Karpas-422 (cell line): ENCODE results near the gene ADCY10. TPM values are rescaled to one million over a fixed set of nuclear protein-coding genes. Genes with fewer than 3 reads are reported as not detected.

Experiments
- DNase-seq: peaks from one replicate; pipeline ENCODE4 v3.0.0-alpha.2; 2015
- H2AFZ ChIP-seq: fragments of 200-600 bp; sonication (generic); 2 replicates; pipeline ENCODE4 v1.6.1; 2014; ENCODE audit warnings: antibody characterized with exemption, low read length, mixed read lengths
- H3K27ac ChIP-seq: fragments of 200-600 bp; sonication (generic); 2 replicates; pipeline ENCODE4 v1.5.1; 2014; ENCODE audit warnings: mild to moderate bottlenecking, low read length, moderate library complexity
- H3K27me3 ChIP-seq: fragments of 200-600 bp; sonication (generic); 2 replicates; pipeline ENCODE4 v1.6.1; 2014; ENCODE audit warnings: low read length, mixed read lengths
- H3K36me3 ChIP-seq: fragments of 200-600 bp; sonication (generic); 2 replicates; pipeline ENCODE4 v1.6.1; 2014; ENCODE audit warnings: low read length, mixed read lengths; ENCODE audit not compliant: insufficient read depth
- H3K4me1 ChIP-seq: fragments of 200-600 bp; sonication (generic); 2 replicates; pipeline ENCODE4 v1.6.1; 2014; ENCODE audit warnings: mild to moderate bottlenecking, low read length, mixed read lengths
- H3K4me2 ChIP-seq: fragments of 200-600 bp; sonication (generic); 2 replicates; pipeline ENCODE4 v1.6.1; 2014; ENCODE audit warnings: low read length, low read depth, mild to moderate bottlenecking; ENCODE audit not compliant: poor library complexity, severe bottlenecking
- H3K4me3 ChIP-seq: fragments of 200-600 bp; sonication (generic); 2 replicates; pipeline ENCODE4 v1.5.1; 2014; ENCODE audit warnings: mild to moderate bottlenecking, antibody characterized with exemption, low read length, mixed read lengths
- H3K79me2 ChIP-seq: fragments of 200-600 bp; sonication (generic); 2 replicates; pipeline ENCODE4 v1.6.1; 2014; ENCODE audit warnings: mild to moderate bottlenecking, low read length, mixed read lengths
- H3K9ac ChIP-seq: fragments of 200-600 bp; sonication (generic); 2 replicates; pipeline ENCODE4 v1.6.0; 2014; ENCODE audit warnings: low read length
- H3K9me2 ChIP-seq: fragments of 200-600 bp; sonication (generic), shearing (Covaris generic); replicated peaks from 2 replicates; pipeline ENCODE4 v1.6.0; 2014; ENCODE audit warnings: mild to moderate bottlenecking, low read length, moderate library complexity; ENCODE audit not compliant: insufficient read depth
- H3K9me3 ChIP-seq: fragments of 300-700, 200-600 bp; sonication (generic); 2 replicates; pipeline ENCODE4 v1.6.1; 2014; ENCODE audit warnings: low read length, mixed read lengths
- H4K20me1 ChIP-seq: fragments of 200-600 bp; sonication (generic); 2 replicates; pipeline ENCODE4 v1.6.1; 2014; ENCODE audit warnings: mild to moderate bottlenecking, antibody characterized with exemption, low read length, low read depth; ENCODE audit not compliant: insufficient read depth
- total RNA-seq: library from RNA; depleted of rRNA; stranded (reverse); fragments of >200 nt; shearing (Covaris generic); gene quantifications from 2 replicates; pipeline ENCODE4 v1.2.3, GENCODE V29; 2014; ENCODE audit warnings: low replicate concordance; rRNA removed

Gene ADCY10
- 0.14 TPM in 1 of 2 replicates, not detected in the other for total RNA-seq

GRCh38 chr1:167913895-167914496 lies at the start of gene ADCY10:
ADCY10 (minus strand) TSS chr1:167914134; CDS start chr1:167905140, 8,994 bp downstream.
- no peak within 1 kb of the TSS for H3K4me3 ChIP-seq
- no peaks in the 10 kb centered on the region for H3K79me2 ChIP-seq
- H3K4me1 ChIP-seq: no peaks in the 10 kb centered on the region
- H3K9ac ChIP-seq: no peak within 1 kb of the TSS
- H3K27ac ChIP-seq: no peak within 1 kb of the TSS
- no peaks in the 10 kb centered on the region; the same call in 1 of the 2 replicates for H3K9me3 ChIP-seq
- no peak within 1 kb of the TSS for H3K4me2 ChIP-seq
- no peak for DNase-seq
- no peaks in the 10 kb centered on the region for H3K9me2 ChIP-seq
- H4K20me1 ChIP-seq: no peaks in the 10 kb centered on the region
- no peak within 1 kb of the TSS for H2AFZ ChIP-seq
- H3K36me3 ChIP-seq: peaks cover 12% of the 10 kb centered on the region; the same call in 1 of the 2 replicates
- H3K27me3 ChIP-seq: no peaks in the 10 kb centered on the region

- Histone ChIP-seq H3K27me3 (no peaks in the 10 kb centered on the region), H3K4me2 (no peak overlapping the region), H2AFZ (no peak overlapping the region), H4K20me1 (no peaks in the 10 kb centered on the region), H3K27ac (no peak overlapping the region), H3K79me2 (peaks cover 92% of the 10 kb centered on the region), H3K4me1 (no peaks in the 10 kb centered on the region), H3K9me2 (no peaks in the 10 kb centered on the region), H3K9ac (no peak overlapping the region), H3K36me3 (peaks cover 29% of the 10 kb centered on the region), H3K4me3 (no peak overlapping the region), H3K9me3 (no peaks in the 10 kb centered on the region)
- no peak for DNase-seq
Observed at GRCh38 chr1:167957710-167958109, 43.8 kb upstream of the ADCY10 start.

- H3K4me3 ChIP-seq: no peak overlapping the region
- H3K4me1 ChIP-seq: no peaks in the 10 kb centered on the region
- no peaks in the 10 kb centered on the region for H3K9me2 ChIP-seq
- no peaks in the 10 kb centered on the region for H3K9me3 ChIP-seq
- H3K27me3 ChIP-seq: no peaks in the 10 kb centered on the region
- H2AFZ ChIP-seq: no peak overlapping the region
- H3K79me2 ChIP-seq: peaks cover 88% of the 10 kb centered on the region
- H3K36me3 ChIP-seq: peaks cover 35% of the 10 kb centered on the region
- no peaks in the 10 kb centered on the region for H4K20me1 ChIP-seq
- H3K27ac ChIP-seq: no peak overlapping the region
- DNase-seq: no peak
- H3K9ac ChIP-seq: no peak overlapping the region
- H3K4me2 ChIP-seq: no peak overlapping the region
Observed at GRCh38 chr1:167955915-167956314, 42.0 kb upstream of the ADCY10 start.

GRCh38 chr1:167950569-167950968 lies 36.6 kb upstream of the ADCY10 start:
- H4K20me1 ChIP-seq: no peaks in the 10 kb centered on the region
- peaks cover 6% of the 10 kb centered on the region for H3K4me1 ChIP-seq
- no peak overlapping the region for H3K9ac ChIP-seq
- no peak overlapping the region for H3K4me3 ChIP-seq
- H3K27ac ChIP-seq: no peak overlapping the region
- H3K79me2 ChIP-seq: peaks cover 88% of the 10 kb centered on the region
- H3K36me3 ChIP-seq: peaks cover 28% of the 10 kb centered on the region
- no peak overlapping the region for H2AFZ ChIP-seq
- no peaks in the 10 kb centered on the region for H3K27me3 ChIP-seq
- no peaks in the 10 kb centered on the region for H3K9me2 ChIP-seq
- no peak for DNase-seq
- H3K4me2 ChIP-seq: no peak overlapping the region
- H3K9me3 ChIP-seq: no peaks in the 10 kb centered on the region

GRCh38 chr1:167949785-167950184 lies 35.9 kb upstream of the ADCY10 start:
- peaks cover 88% of the 10 kb centered on the region for H3K79me2 ChIP-seq
- no peak overlapping the region for H3K4me3 ChIP-seq
- H3K9me2 ChIP-seq: no peaks in the 10 kb centered on the region
- no peak overlapping the region for H3K27ac ChIP-seq
- no peak overlapping the region for H3K9ac ChIP-seq
- H3K27me3 ChIP-seq: no peaks in the 10 kb centered on the region
- DNase-seq: no peak
- peaks cover 22% of the 10 kb centered on the region for H3K36me3 ChIP-seq
- no peaks in the 10 kb centered on the region for H3K9me3 ChIP-seq
- no peak overlapping the region for H2AFZ ChIP-seq
- H4K20me1 ChIP-seq: no peaks in the 10 kb centered on the region
- H3K4me2 ChIP-seq: no peak overlapping the region
- peaks cover 6% of the 10 kb centered on the region for H3K4me1 ChIP-seq

GRCh38 chr1:167947733-167948132 lies 33.8 kb upstream of the ADCY10 start:
- H3K27ac ChIP-seq: no peak overlapping the region

GRCh38 chr1:167943541-167943940 lies 29.6 kb upstream of the ADCY10 start:
- Histone ChIP-seq H3K4me1 (peaks cover 6% of the 10 kb centered on the region), H4K20me1 (no peaks in the 10 kb centered on the region), H3K9me2 (no peaks in the 10 kb centered on the region)

More at GRCh38 chr1:167947733-167948132, 33.8 kb upstream of the ADCY10 start:
- Histone ChIP-seq H3K79me2 (peaks cover 95% of the 10 kb centered on the region), H3K4me3 (no peak overlapping the region), H3K4me2 (no peak overlapping the region), H4K20me1 (no peaks in the 10 kb centered on the region), H3K9me2 (no peaks in the 10 kb centered on the region), H3K4me1 (peaks cover 6% of the 10 kb centered on the region), H3K27me3 (no peaks in the 10 kb centered on the region), H3K9me3 (no peaks in the 10 kb centered on the region), H3K36me3 (peaks cover 17% of the 10 kb centered on the region), H3K9ac (no peak overlapping the region), H2AFZ (no peak overlapping the region)
- no peak for DNase-seq

GRCh38 chr1:167940264-167940663 lies 26.3 kb upstream of the ADCY10 start:
- peaks cover 20% of the 10 kb centered on the region for H3K36me3 ChIP-seq
- H3K4me2 ChIP-seq: no peak overlapping the region
- no peak overlapping the region for H3K9ac ChIP-seq
- H3K27ac ChIP-seq: no peak overlapping the region
- no peaks in the 10 kb centered on the region for H3K27me3 ChIP-seq
- H3K79me2 ChIP-seq: peaks cover 90% of the 10 kb centered on the region
- H3K9me3 ChIP-seq: no peaks in the 10 kb centered on the region
- DNase-seq: no peak
- H2AFZ ChIP-seq: no peak overlapping the region
- H3K4me3 ChIP-seq: no peak overlapping the region
- peaks cover 14% of the 10 kb centered on the region for H3K4me1 ChIP-seq
- H3K9me2 ChIP-seq: no peaks in the 10 kb centered on the region
- no peaks in the 10 kb centered on the region for H4K20me1 ChIP-seq

More at GRCh38 chr1:167943541-167943940, 29.6 kb upstream of the ADCY10 start:
- H3K4me3 ChIP-seq: no peak overlapping the region
- H3K9ac ChIP-seq: no peak overlapping the region
- H3K27ac ChIP-seq: no peak overlapping the region
- no peaks in the 10 kb centered on the region for H3K27me3 ChIP-seq
- no peak overlapping the region for H2AFZ ChIP-seq
- H3K36me3 ChIP-seq: peaks cover 23% of the 10 kb centered on the region
- DNase-seq: no peak
- no peaks in the 10 kb centered on the region for H3K9me3 ChIP-seq
- peaks cover 100% of the 10 kb centered on the region for H3K79me2 ChIP-seq
- H3K4me2 ChIP-seq: no peak overlapping the region
